Measurements from ENCODE around the gene UCK2.

DNA sequence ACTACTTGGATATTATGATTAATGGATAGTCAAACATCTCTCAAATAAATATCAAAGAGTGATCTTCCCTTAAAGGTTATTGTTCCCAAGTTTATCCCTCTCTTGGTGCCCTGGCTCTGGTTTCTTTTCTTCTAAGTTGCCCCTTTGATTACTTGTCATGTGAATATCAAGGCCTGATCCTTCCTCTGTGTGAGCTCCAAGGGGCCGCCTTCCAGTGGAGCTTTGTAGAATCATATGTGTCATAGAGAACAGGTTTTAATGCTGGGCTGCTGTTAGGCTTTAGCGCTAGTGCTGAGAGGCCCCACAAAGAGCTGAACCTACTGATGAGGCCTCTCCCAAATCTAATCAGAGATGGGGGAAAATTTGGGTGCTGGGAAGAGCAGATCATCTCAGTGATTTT is 25.5 kb downstream of the UCK2 start:
- TF ChIP-seq, protein P1, sequence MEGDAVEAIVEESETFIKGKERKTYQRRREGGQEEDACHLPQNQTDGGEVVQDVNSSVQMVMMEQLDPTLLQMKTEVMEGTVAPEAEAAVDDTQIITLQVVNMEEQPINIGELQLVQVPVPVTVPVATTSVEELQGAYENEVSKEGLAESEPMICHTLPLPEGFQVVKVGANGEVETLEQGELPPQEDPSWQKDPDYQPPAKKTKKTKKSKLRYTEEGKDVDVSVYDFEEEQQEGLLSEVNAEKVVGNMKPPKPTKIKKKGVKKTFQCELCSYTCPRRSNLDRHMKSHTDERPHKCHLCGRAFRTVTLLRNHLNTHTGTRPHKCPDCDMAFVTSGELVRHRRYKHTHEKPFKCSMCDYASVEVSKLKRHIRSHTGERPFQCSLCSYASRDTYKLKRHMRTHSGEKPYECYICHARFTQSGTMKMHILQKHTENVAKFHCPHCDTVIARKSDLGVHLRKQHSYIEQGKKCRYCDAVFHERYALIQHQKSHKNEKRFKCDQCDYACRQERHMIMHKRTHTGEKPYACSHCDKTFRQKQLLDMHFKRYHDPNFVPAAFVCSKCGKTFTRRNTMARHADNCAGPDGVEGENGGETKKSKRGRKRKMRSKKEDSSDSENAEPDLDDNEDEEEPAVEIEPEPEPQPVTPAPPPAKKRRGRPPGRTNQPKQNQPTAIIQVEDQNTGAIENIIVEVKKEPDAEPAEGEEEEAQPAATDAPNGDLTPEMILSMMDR (conservative IDR thresholded peaks at IDR 0.05): no peak
- TF ChIP-seq ZFX (IDR thresholded peaks at IDR 0.05): no peak
